SK-N-MC (cell line): ENCODE results near the gene FBXL16.

Experiments
- DNase-seq: peaks from one replicate; pipeline ENCODE4 v3.0.0-alpha.2; 2011; ENCODE audit warnings: low read depth, low spot score
- H3K27ac ChIP-seq: fragments of 200-600 bp; sonication (generic); 2 replicates; pipeline ENCODE4 v1.5.1; 2016; ENCODE audit warnings: mixed run types
- H3K36me3 ChIP-seq: fragments of 200-600 bp; sonication (generic); 2 replicates; pipeline ENCODE4 v1.6.1; 2017; ENCODE audit warnings: antibody characterized with exemption, low read length, mixed read lengths; ENCODE audit not compliant: insufficient read depth
- H3K4me3 ChIP-seq: fragments of 200-600 bp; sonication (generic); 2 replicates; pipeline ENCODE4 v1.5.1; 2016
- H3K9ac ChIP-seq: fragments of 200-600 bp; sonication (generic); 2 replicates; pipeline ENCODE4 v1.8.0; 2017; ENCODE audit warnings: mixed run types, mixed read lengths; ENCODE audit not compliant: insufficient read length
- H3K9me3 ChIP-seq: fragments of 200-600 bp; sonication (generic); 2 replicates; pipeline ENCODE4 v1.6.1; 2017; ENCODE audit warnings: low read depth, mild to moderate bottlenecking, antibody characterized with exemption, low read length, moderate library complexity, mixed read lengths
- EZH2 ChIP-seq: fragments of 200-600 bp; sonication (generic); IDR thresholded peaks from one replicate; pipeline ENCODE4 v1.6.1; 2017; ENCODE audit warnings: antibody characterized with exemption
- FOXP2 ChIP-seq: optimal IDR thresholded peaks from 2 replicates; pipeline ENCODE3; 2011; ENCODE audit warnings: mild to moderate bottlenecking, moderate library complexity; ENCODE audit not compliant: insufficient read depth; ENCODE audit errors: extremely low read length, control extremely low read depth
- POLR2AphosphoS5 ChIP-seq: IDR thresholded peaks from 2 replicates; pipeline ENCODE4 v1.6.1; 2012; ENCODE audit warnings: mild to moderate bottlenecking, low read depth, low read length, borderline replicate concordance

Gene FBXL16

DNA sequence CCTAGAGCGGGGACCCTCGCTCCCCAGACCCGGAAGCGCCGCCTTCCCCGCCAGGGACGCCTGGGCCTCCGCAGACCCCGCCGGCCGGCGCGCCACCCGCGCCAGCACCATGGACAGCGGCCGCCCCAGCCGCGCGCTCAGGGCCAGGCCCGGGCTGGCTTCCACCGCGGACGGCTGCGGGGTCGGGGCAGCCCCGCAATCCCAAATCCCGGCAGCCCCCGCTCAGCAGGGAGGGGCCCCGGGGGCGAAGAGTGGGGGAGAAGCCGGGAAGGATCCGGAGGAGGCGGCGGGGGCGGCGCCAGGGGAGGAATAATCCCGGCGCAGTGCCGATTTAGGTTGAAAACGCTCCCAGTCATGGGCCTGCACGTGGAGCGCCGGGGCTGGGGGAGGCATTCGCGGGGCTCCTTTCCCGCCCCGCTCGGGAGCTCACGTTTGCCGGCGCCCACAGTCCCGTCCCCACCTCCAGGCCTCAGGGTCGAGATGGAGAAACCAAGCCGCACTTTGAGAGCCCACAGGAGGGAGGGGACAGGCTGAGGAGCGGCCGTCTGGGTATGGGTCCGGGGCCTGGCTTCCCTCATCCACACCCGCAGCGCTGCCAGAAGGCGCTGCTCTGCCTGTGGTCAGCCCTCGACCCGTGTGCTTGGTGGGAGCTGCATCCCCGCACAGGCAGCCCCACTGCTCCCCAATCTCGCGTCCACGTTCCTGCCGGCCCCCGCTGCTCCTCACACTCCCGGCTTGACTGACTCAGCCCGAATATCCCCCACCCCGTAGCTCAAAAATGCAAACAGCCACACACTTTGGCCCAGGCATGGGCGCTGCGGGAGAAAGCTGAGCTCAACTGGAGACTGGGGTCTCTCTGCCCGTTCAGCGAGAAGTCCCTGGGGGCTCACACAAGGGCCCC lies 4.7 kb downstream of the FBXL16 start:
- Histone ChIP-seq H3K27ac (no peak overlapping the region), H3K9ac (no peak overlapping the region), H3K36me3 (no peaks in the 10 kb centered on the region), H3K9me3 (no peaks in the 10 kb centered on the region), H3K4me3 (0 out of 2 replicates have a peak overlapping the region, but pooled peaks have one; percentile 30)
- no peak for DNase-seq
- TF ChIP-seq EZH2 (no peak), POLR2AphosphoS5 (no peak), FOXP2 (no peak)

DNA sequence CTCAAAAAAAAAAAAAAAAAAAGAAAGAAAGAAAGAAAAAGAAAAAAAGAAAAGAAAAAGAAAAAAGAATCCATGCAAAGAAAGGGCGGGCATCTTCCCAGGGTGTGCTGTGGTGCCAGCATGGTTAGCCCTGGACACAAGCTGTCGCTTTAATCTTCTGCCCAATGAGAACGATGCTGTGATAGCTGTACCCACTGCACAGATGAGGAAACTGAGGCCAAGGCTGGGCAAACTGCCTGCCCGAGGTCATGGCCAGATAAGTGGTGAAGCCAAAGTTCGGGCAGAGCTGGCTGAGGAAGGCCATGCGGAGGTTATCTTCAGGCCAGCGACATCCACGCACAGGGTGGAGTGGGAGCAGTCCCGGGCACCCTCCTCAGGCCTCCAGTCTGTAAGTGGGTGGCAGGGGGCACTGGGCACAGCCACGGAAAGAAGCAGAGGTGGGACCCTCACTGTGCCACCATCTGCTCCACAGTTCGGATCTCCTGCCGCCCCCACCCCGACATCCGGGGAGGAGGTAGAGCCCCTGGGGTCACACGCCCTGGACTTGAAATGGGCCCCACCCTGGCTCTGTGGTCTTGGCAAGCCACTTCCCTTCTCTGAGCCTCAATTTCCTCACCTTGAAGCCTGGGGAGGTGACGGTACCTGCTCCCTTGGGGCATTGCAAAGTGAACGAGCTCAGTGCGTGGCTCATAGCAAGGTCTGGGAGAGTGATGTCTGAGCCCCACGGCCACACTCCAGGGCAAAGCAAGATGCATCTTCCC lies 6.5 kb downstream of the FBXL16 start:
- Histone ChIP-seq H3K9me3 (no peaks in the 10 kb centered on the region), H3K36me3 (no peaks in the 10 kb centered on the region), H3K27ac (no peak overlapping the region), H3K4me3 (no peak overlapping the region), H3K9ac (no peak overlapping the region)
- TF ChIP-seq FOXP2 (no peak), POLR2AphosphoS5 (no peak), EZH2 (no peak)
- DNase-seq, result no peak

GRCh38 chr16:695355-696089 lies 10.1 kb downstream of the FBXL16 start:
- no peak for DNase-seq
- TF ChIP-seq EZH2 (no peak), POLR2AphosphoS5 (no peak), FOXP2 (no peak)
- Histone ChIP-seq H3K4me3 (peak overlapping the region; percentile 72), H3K36me3 (no peaks in the 10 kb centered on the region), H3K9me3 (no peaks in the 10 kb centered on the region), H3K9ac (no peak overlapping the region), H3K27ac (no peak overlapping the region)

DNA sequence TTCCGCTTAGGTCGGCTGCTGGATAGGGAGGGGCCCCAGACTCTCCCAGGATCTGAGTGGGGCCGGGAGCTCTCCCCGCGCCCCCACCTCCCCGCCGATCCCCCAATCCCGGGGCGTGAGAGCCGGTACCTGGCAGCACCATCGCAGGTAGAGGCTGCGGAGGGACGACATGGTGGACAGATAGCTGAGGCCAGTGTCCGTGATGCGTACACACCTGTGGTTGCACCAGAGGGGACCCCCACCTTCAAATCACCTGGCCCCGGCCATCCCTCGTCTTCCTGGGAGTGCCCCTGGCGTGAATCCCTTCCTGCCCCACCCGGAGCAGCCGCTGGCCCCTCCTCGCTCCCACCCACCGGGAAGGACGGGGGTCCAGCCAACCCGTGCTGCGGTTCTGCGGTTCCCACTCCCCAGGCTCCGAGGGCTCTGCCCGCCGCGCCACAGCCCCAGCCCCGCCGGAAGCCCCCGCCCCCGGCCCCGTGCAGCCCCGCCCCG lies 10.7 kb downstream of the FBXL16 start:
- H3K4me3 ChIP-seq, result peak overlapping the region; percentile 69
- no peak overlapping the region for H3K27ac ChIP-seq
- H3K36me3 ChIP-seq, result no peaks in the 10 kb centered on the region
- no peak for DNase-seq
- H3K9me3 ChIP-seq, result no peaks in the 10 kb centered on the region
- no peak overlapping the region for H3K9ac ChIP-seq
- TF ChIP-seq FOXP2, result no peak
- no peak for TF ChIP-seq POLR2AphosphoS5
- TF ChIP-seq EZH2, result no peak

- peak overlapping the region; percentile 69 for H3K4me3 ChIP-seq
- TF ChIP-seq FOXP2 (no peak), EZH2 (peak; percentile 83)
- H3K36me3 ChIP-seq, result no peaks in the 10 kb centered on the region
- H3K27ac ChIP-seq, result no peak overlapping the region
- no peaks in the 10 kb centered on the region for H3K9me3 ChIP-seq
- H3K9ac ChIP-seq, result no peak overlapping the region
- DNase-seq, result no peak
These were observed 11.3 kb downstream of the FBXL16 start for GRCh38 chr16:694187-694862.

DNA sequence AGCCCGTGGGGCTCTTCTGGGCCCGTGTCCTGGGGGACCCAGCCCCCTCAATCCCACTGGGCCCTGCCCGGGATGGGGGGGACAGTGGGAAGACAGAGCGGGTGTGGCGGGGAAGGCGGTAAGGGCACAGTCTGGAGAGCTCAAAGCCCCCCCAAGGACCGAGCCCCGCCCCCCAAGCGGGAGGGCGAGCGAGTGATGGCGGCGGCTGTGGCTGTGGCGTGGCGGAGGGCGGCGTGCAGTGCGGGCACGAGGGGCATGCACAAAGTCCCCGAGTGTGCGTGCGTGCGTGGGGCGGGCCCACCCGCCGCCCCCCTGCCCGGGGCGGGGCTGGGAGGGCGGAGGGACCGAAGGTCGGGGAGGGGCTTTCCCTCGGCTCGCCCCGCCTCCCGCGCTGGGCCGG lies 11.8 kb downstream of the FBXL16 start:
- TF ChIP-seq FOXP2 (no peak), POLR2AphosphoS5 (no peak), EZH2 (no peak)
- H3K4me3 ChIP-seq, result peak overlapping the region; percentile 69

DNA sequence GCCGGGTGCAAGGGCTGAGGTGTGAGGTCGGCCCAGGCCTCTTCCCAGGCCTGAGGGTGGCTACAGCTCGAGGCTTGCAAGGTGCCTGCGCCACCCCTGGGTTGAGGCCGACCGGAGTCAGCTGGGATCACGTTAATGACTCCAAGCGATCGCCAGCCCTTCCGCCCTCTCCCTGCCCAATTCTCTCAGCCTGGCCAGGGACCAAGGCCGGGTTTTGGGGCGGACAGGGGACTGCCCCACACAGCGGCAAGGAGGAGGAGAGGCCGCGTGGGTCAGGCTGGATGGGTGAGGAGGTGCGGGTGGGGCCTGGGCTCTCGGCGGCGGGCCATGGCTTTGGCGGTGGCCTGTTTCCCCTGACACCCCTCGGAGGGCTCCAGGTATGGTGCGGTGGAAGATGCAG lies 12.2 kb downstream of the FBXL16 start:
- H3K9ac ChIP-seq, result no peak overlapping the region
- H3K27ac ChIP-seq, result no peak overlapping the region

More for the DNA sequence above, 11.8 kb downstream of the FBXL16 start:
- no peak overlapping the region for H3K9ac ChIP-seq
- H3K36me3 ChIP-seq, result no peaks in the 10 kb centered on the region
- no peak overlapping the region for H3K27ac ChIP-seq
- no peak for DNase-seq
- no peaks in the 10 kb centered on the region for H3K9me3 ChIP-seq

More for the DNA sequence above, 12.2 kb downstream of the FBXL16 start:
- TF ChIP-seq FOXP2 (no peak), POLR2AphosphoS5 (no peak), EZH2 (no peak)
- Histone ChIP-seq H3K9me3 (no peaks in the 10 kb centered on the region), H3K36me3 (no peaks in the 10 kb centered on the region), H3K4me3 (no peak overlapping the region)
- DNase-seq, result no peak
